ENCODE measurements around the gene DIAPH2. TPM values are rescaled to one million over a fixed set of nuclear protein-coding genes. Genes with fewer than 3 reads are reported as not detected.

The DIAPH2 gene
- total RNA-seq, 1 experiment from 2014 or later = 10.9 TPM

GRCh38 chrX:97026406-97026805 is 341.8 kb downstream of the DIAPH2 start:
- no peaks in the 10 kb centered on the region for H3K4me1 ChIP-seq (ENCODE audit: control insufficient read depth in 1 of 2, insufficient read depth in 2 of 2, low read length in 2 of 2)
- BruUV-seq (replicated peaks) = no TSS peak
- ChIA-PET POLR2A (no interaction called here), CTCF (no interaction called here), RAD21 (ENCODE audit: low non-redundant PET in 1 of 2, low total read pairs in 2 of 2, uncharacterized antibody in 2 of 2, unreplicated experiment in 2 of 2) (no interaction called here)
- no peak overlapping the region for H3K4me3 ChIP-seq (replicated peaks in 1 of 2; ENCODE audit: low read depth in 1 of 2, low read length in 2 of 2)
- no peaks in the 10 kb centered on the region for H3K9me3 ChIP-seq (ENCODE audit: control insufficient read depth in 1 of 2, insufficient read depth in 1 of 2, low read depth in 1 of 2, low read length in 2 of 2)
- H3K27ac ChIP-seq (ENCODE audit: low read depth, low read length) = no peak overlapping the region
- H3K9ac ChIP-seq (ENCODE audit: low read length) = no peak overlapping the region
- intact Hi-C loops (cut with micrococcal nuclease) = loop anchor here (2.0 kb wide), 1 partner anchor 658 kb away; no protein-coding TSS in a partner anchor
- ATAC-seq (no peak), DNase-seq (ENCODE audit: low read depth, low spot score) (no peak)
- no peaks in the 10 kb centered on the region for H3K27me3 ChIP-seq (ENCODE audit: insufficient read depth, low read length)
- no peak overlapping the region for H3K4me2 ChIP-seq (ENCODE audit: low read length)
- no peaks in the 10 kb centered on the region for H3K79me2 ChIP-seq (ENCODE audit: insufficient read depth, low read length)
- TF ChIP-seq RAD21 (IDR thresholded peaks at IDR 0.05; ENCODE audit: low read depth) (peak; percentile 41), EGR1 (IDR thresholded peaks at IDR 0.05; ENCODE audit: low read depth) (no peak), CBX3 (IDR thresholded peaks at IDR 0.05; ENCODE audit: low read depth) (no peak)
- TF ChIP-seq, protein P1, sequence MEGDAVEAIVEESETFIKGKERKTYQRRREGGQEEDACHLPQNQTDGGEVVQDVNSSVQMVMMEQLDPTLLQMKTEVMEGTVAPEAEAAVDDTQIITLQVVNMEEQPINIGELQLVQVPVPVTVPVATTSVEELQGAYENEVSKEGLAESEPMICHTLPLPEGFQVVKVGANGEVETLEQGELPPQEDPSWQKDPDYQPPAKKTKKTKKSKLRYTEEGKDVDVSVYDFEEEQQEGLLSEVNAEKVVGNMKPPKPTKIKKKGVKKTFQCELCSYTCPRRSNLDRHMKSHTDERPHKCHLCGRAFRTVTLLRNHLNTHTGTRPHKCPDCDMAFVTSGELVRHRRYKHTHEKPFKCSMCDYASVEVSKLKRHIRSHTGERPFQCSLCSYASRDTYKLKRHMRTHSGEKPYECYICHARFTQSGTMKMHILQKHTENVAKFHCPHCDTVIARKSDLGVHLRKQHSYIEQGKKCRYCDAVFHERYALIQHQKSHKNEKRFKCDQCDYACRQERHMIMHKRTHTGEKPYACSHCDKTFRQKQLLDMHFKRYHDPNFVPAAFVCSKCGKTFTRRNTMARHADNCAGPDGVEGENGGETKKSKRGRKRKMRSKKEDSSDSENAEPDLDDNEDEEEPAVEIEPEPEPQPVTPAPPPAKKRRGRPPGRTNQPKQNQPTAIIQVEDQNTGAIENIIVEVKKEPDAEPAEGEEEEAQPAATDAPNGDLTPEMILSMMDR (IDR thresholded peaks at IDR 0.05 in 2 of 3, conservative IDR thresholded peaks at IDR 0.05 in 1 of 3; ENCODE audit: borderline replicate concordance in 1 of 3, insufficient read depth in 1 of 3, low read depth in 2 of 3, low read length in 2 of 3) = 0 out of 6 replicates have a peak, but pooled peaks of 1 of the 3 experiments have one; percentile 8
- H2AFZ ChIP-seq (ENCODE audit: low read depth, low read length, poor library complexity, severe bottlenecking) = no peak overlapping the region
- no peaks in the 10 kb centered on the region for H4K20me1 ChIP-seq (ENCODE audit: insufficient read depth)
- no peaks in the 10 kb centered on the region for H3K36me3 ChIP-seq (ENCODE audit: control insufficient read depth in 1 of 2, insufficient read depth in 2 of 2, low read length in 2 of 2)
- H3K9me2 ChIP-seq (ENCODE audit: insufficient read depth) = no peaks in the 10 kb centered on the region

DNA sequence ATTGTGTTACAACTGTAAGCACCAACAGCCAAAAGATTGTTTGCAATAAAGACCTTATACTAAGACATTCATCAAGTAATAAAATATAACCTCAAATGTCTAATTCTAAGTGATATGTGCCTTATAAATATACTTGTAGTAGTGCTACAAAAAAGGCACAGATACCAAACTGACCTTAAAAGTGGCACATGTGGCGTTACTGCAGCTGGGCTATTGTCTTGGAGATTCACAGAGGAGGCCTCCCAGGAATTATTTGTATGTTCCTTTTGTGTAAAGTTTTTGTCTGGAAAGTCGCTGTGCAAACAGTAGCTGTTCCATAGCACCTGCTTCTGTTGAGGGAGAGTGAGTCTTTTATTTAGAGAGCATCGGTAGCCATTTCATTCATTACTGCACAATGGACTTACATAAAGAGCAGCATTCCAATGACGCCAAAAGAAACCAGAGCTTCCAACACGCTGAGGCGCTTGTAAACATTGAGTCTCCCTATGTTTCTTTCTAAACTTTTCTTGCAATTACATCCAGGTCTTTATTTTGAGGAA is 342.8 kb downstream of the DIAPH2 start:
- TF ChIP-seq ELF1 (IDR thresholded peaks at IDR 0.05; ENCODE audit: borderline replicate concordance, low read depth) = no peak
- TF ChIP-seq EGR1 (IDR thresholded peaks at IDR 0.05; ENCODE audit: low read depth) = no peak
- TF ChIP-seq SRF (IDR thresholded peaks at IDR 0.05; ENCODE audit: low read depth) = no peak
- TF ChIP-seq EZH2 (IDR thresholded peaks at IDR 0.05) = no peak
- no peak for TF ChIP-seq SIN3A (IDR thresholded peaks at IDR 0.05; ENCODE audit: low read depth)
- TF ChIP-seq, protein P2, sequence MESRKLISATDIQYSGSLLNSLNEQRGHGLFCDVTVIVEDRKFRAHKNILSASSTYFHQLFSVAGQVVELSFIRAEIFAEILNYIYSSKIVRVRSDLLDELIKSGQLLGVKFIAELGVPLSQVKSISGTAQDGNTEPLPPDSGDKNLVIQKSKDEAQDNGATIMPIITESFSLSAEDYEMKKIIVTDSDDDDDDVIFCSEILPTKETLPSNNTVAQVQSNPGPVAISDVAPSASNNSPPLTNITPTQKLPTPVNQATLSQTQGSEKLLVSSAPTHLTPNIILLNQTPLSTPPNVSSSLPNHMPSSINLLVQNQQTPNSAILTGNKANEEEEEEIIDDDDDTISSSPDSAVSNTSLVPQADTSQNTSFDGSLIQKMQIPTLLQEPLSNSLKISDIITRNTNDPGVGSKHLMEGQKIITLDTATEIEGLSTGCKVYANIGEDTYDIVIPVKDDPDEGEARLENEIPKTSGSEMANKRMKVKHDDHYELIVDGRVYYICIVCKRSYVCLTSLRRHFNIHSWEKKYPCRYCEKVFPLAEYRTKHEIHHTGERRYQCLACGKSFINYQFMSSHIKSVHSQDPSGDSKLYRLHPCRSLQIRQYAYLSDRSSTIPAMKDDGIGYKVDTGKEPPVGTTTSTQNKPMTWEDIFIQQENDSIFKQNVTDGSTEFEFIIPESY (IDR thresholded peaks at IDR 0.05; ENCODE audit: extremely low read depth, insufficient replicate concordance, low read length) = no peak
- TF ChIP-seq CBX3 (IDR thresholded peaks at IDR 0.05; ENCODE audit: low read depth) = no peak
- TF ChIP-seq POLR2A (IDR thresholded peaks at IDR 0.05; ENCODE audit: borderline replicate concordance, extremely low read depth, insufficient read depth, insufficient read length) = no peak
- TF ChIP-seq RAD21 (IDR thresholded peaks at IDR 0.05; ENCODE audit: low read depth) = no peak
- no peak for TF ChIP-seq ATF3 (IDR thresholded peaks at IDR 0.05)
- TF ChIP-seq POLR2AphosphoS5 (IDR thresholded peaks at IDR 0.05; ENCODE audit: low read depth, low read length) = no peak
- no peak for TF ChIP-seq ZNF274 (IDR thresholded peaks at IDR 0.05; ENCODE audit: low read depth, low read length)
- no peak for TF ChIP-seq EZH2phosphoT487 (IDR thresholded peaks at IDR 0.05; ENCODE audit: borderline replicate concordance)
- Histone ChIP-seq H3K4me3 (replicated peaks in 1 of 2; ENCODE audit: low read depth in 1 of 2, low read length in 2 of 2) (no peak overlapping the region), H3K4me2 (ENCODE audit: low read length) (no peak overlapping the region), H2AFZ (ENCODE audit: low read depth, low read length, poor library complexity, severe bottlenecking) (no peak overlapping the region), H3K4me1 (ENCODE audit: control insufficient read depth in 1 of 2, insufficient read depth in 2 of 2, low read length in 2 of 2) (no peaks in the 10 kb centered on the region), H3K9me3 (ENCODE audit: control insufficient read depth in 1 of 2, insufficient read depth in 1 of 2, low read depth in 1 of 2, low read length in 2 of 2) (no peaks in the 10 kb centered on the region), H3K36me3 (ENCODE audit: control insufficient read depth in 1 of 2, insufficient read depth in 2 of 2, low read length in 2 of 2) (no peaks in the 10 kb centered on the region), H3K27me3 (ENCODE audit: insufficient read depth, low read length) (no peaks in the 10 kb centered on the region), H4K20me1 (ENCODE audit: insufficient read depth) (no peaks in the 10 kb centered on the region), H3K9me2 (ENCODE audit: insufficient read depth) (no peaks in the 10 kb centered on the region), H3K79me2 (ENCODE audit: insufficient read depth, low read length) (no peaks in the 10 kb centered on the region), H3K27ac (ENCODE audit: low read depth, low read length) (no peak overlapping the region), H3K9ac (ENCODE audit: low read length) (no peak overlapping the region)
- no peak for DNase-seq (ENCODE audit: low read depth, low spot score)
- CTCF ChIA-PET = no interaction called here
- no peak for ATAC-seq
- RAD21 ChIA-PET (ENCODE audit: low non-redundant PET in 1 of 2, low total read pairs in 2 of 2, uncharacterized antibody in 2 of 2, unreplicated experiment in 2 of 2) = no interaction called here
- no TSS peak for BruUV-seq (replicated peaks)
- POLR2A ChIA-PET = no interaction called here
- intact Hi-C loops (cut with micrococcal nuclease) = loop anchor here (2.0 kb wide), 1 partner anchor 657 kb away; no protein-coding TSS in a partner anchor

Measured in HCT116 (cell line).